Endothelial cell of umbilical vein (primary cell): ENCODE measurements around the gene APBB2. TPM values are rescaled to one million over a fixed set of nuclear protein-coding genes. Genes with fewer than 3 reads are reported as not detected.

Experiments used
- BruUV-seq: library from RNA; stranded (reverse); fragments of 400-500 nt; replicated peaks from 2 replicates; lab custom pipeline; 2021; lab: Mats Ljungman, UMichigan
- CTCF ChIA-PET: fragments of 300-600, 350-600 bp; sonication (Branson Sonifier 250); formaldehyde crosslinking; loops from one replicate; lab custom pipeline; 2021; ENCODE audit warnings: antibody characterized with exemption, inconsistent platforms; lab: Charles Lee
- POLR2A ChIA-PET: fragments of 300-600, 350-600 bp; sonication (Branson Sonifier 250); formaldehyde crosslinking; loops from one replicate; lab custom pipeline; 2021; ENCODE audit warnings: antibody characterized with exemption, inconsistent platforms; lab: Charles Lee
- DNase-seq: peaks from one replicate; pipeline ENCODE4 v3.0.0-alpha.2; 2011; ENCODE audit warnings: low read depth, low spot score
- FAIRE-seq: peaks from 2 replicates; lab custom pipeline; 2011; peaks lifted over from hg19 to GRCh38; lab: Jason Lieb, UNC
- H2AFZ ChIP-seq: 2 replicates; pipeline ENCODE4 v1.6.0; 2012; ENCODE audit warnings: low read depth, low read length, control low read depth, inconsistent platforms
- H3K27ac ChIP-seq: 2 replicates; pipeline ENCODE4 v1.5.1; 2011; ENCODE audit warnings: low read depth, mild to moderate bottlenecking, control low read depth, low read length, moderate library complexity; ENCODE audit not compliant: insufficient read depth
- H3K27me3 ChIP-seq, 2 experiments: 2 replicates each; pipeline versions ENCODE4 v1.6.0 to v1.6.1; 2011; ENCODE audit warnings: low read length in 2 of 2, mixed read lengths in 1 of 2; ENCODE audit not compliant: control insufficient read depth in 2 of 2, insufficient read depth in 2 of 2
- H3K36me3 ChIP-seq, 2 experiments: 2 replicates in 1 of 2; 3 replicates in 1 of 2; pipeline ENCODE4 v1.5.1; 2011; ENCODE audit warnings: low read length in 2 of 2, mild to moderate bottlenecking in 1 of 2, moderate library complexity in 1 of 2; ENCODE audit not compliant: control insufficient read depth in 2 of 2, insufficient read depth in 2 of 2; ENCODE audit errors: extremely low read depth in 1 of 2
- H3K4me1 ChIP-seq: 3 replicates; pipeline ENCODE4 v1.5.1; 2011; ENCODE audit warnings: mild to moderate bottlenecking, low read length; ENCODE audit not compliant: control insufficient read depth, insufficient read depth; ENCODE audit errors: extremely low read depth
- H3K4me2 ChIP-seq: 2 replicates; pipeline ENCODE4 v1.6.1; 2011; ENCODE audit warnings: low read length, control low read depth, mixed read lengths; ENCODE audit not compliant: insufficient read depth
- H3K4me3 ChIP-seq, 3 experiments: fragments of 200-600 bp in 1 of 3; sonication (generic), shearing (Covaris generic) in 1 of 3; replicated peaks in 1 of 3; 2 replicates each; pipeline ENCODE4 v1.5.1; 2011 to 2016; ENCODE audit warnings: control low read depth in 3 of 3, low read length in 3 of 3, mild to moderate bottlenecking in 2 of 3, inconsistent platforms in 1 of 3, low read depth in 1 of 3, moderate library complexity in 1 of 3; ENCODE audit not compliant: insufficient read depth in 1 of 3
- H3K79me2 ChIP-seq: 2 replicates; pipeline ENCODE4 v1.6.0; 2012; ENCODE audit warnings: low read length, inconsistent platforms; ENCODE audit not compliant: control insufficient read depth, insufficient read depth
- H3K9ac ChIP-seq: replicated peaks from 2 replicates; pipeline ENCODE3; 2011; ENCODE audit warnings: low read length, control low read depth; ENCODE audit not compliant: insufficient read depth; ENCODE audit errors: extremely low read depth
- H3K9me1 ChIP-seq: replicated peaks from 3 replicates; pipeline ENCODE4 v1.6.0; 2011; ENCODE audit warnings: mild to moderate bottlenecking, low read length; ENCODE audit not compliant: control insufficient read depth, insufficient read depth; ENCODE audit errors: extremely low read depth
- H3K9me3 ChIP-seq: replicated peaks from 2 replicates; pipeline ENCODE4 v1.5.1; 2012; ENCODE audit warnings: low read length, inconsistent platforms; ENCODE audit not compliant: control insufficient read depth, insufficient read depth
- H4K20me1 ChIP-seq: replicated peaks from 2 replicates; pipeline ENCODE3; 2011; ENCODE audit warnings: mild to moderate bottlenecking, low read length; ENCODE audit not compliant: control insufficient read depth, insufficient read depth; ENCODE audit errors: extremely low read depth
- CTCF ChIP-seq, 2 donors: IDR thresholded peaks; 1 replicate in 1 of 2; 2 replicates in 1 of 2; pipeline ENCODE4 v1.5.1; 2011; ENCODE audit warnings: low read length in 2 of 2, mild to moderate bottlenecking in 2 of 2, moderate library complexity in 2 of 2, control low read depth in 1 of 2, inconsistent platforms in 1 of 2, low read depth in 1 of 2; ENCODE audit not compliant: insufficient read depth in 1 of 2; ENCODE audit errors: extremely low read depth in 1 of 2
- EZH2 ChIP-seq: IDR thresholded peaks from 2 replicates; pipeline ENCODE4 v1.6.1; 2012; ENCODE audit warnings: borderline replicate concordance, low read depth, mild to moderate bottlenecking, moderate library complexity, low read length, inconsistent platforms; ENCODE audit not compliant: severe bottlenecking
- FOS ChIP-seq: IDR thresholded peaks from 2 replicates; pipeline ENCODE4 v1.6.1; 2011; ENCODE audit warnings: mild to moderate bottlenecking, low read length, moderate library complexity, borderline replicate concordance; ENCODE audit not compliant: insufficient read depth
- JUN ChIP-seq: IDR thresholded peaks from 2 replicates; pipeline ENCODE4 v1.6.1; 2011; ENCODE audit warnings: borderline replicate concordance, low read depth; ENCODE audit not compliant: insufficient read length, insufficient read depth
- MAX ChIP-seq: IDR thresholded peaks from 2 replicates; pipeline ENCODE4 v1.6.1; 2011; ENCODE audit not compliant: insufficient read depth, insufficient read length
- MYC ChIP-seq: IDR thresholded peaks from one replicate; pipeline ENCODE4 v1.6.1; 2011; ENCODE audit warnings: mild to moderate bottlenecking, low read depth, low read length
- POLR2AphosphoS5 ChIP-seq: IDR thresholded peaks from 2 replicates; pipeline ENCODE4 v1.6.1; 2012; ENCODE audit warnings: low read depth, mild to moderate bottlenecking, control low read depth, low read length, moderate library complexity; ENCODE audit not compliant: insufficient read depth
- dilution Hi-C: fragments of 300-500 bp; cut with MboI; formaldehyde crosslinking; loops from one replicate; pipeline ENCODE4 v1.15.0; 2019; ENCODE audit warnings: low sequenced_read_pairs; ENCODE audit not compliant: extremely low pct_ligation_motif_present
- intact Hi-C: fragments of 100-400 bp; cut with micrococcal nuclease; formaldehyde crosslinking; loops from one replicate; pipeline ENCODE4 v1.10.0; 2022
- polyA plus RNA-seq, 4 experiments: library from polyadenylated mRNA; depleted of rRNA in 3 of 4; stranded (reverse) in 3 of 4; unstranded in 1 of 4; fragments of >200 nt; gene quantifications; 2 replicates each; pipeline versions ENCODE4 v1.2.1 to v1.2.3, GENCODE V29; 2011 to 2012; ENCODE audit warnings: missing spikeins in 1 of 4
- total RNA-seq: library from RNA; stranded (reverse); gene quantifications from 2 replicates; pipeline ENCODE4 v1.2.3, GENCODE V29; 2021

The APBB2 gene
- total and polyA plus RNA-seq, 2 donors (not counting 3 experiments of a cell fraction or from before 2014, with no cell fraction given): 79.8 to 124 TPM

DNA sequence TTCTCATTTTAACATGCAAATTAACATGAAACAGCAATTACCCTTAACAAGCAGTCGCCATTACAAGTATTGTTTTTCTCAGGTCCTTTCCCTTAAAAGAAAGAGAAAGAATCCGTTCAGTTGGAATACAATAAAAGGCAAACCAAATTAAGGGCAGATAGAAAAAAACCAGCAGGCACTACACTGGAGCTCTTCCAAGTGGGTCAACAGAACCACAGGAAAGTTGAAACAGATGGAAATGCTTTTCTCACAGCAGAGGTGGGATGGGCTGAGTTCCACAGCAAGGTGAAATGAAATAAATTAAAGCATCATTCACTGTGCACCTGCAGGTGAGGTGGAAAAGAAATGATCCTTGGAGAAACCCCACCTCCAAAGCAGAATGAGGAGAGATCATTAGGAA, 102.6 kb downstream of the APBB2 start:
- no peak for FAIRE-seq
- BruUV-seq: no TSS peak
- Histone ChIP-seq H3K4me2 (no peak overlapping the region), H3K9ac (no peak overlapping the region), H3K9me3 (no peaks in the 10 kb centered on the region), H4K20me1 (peaks cover 4% of the 10 kb centered on the region), H3K9me1 (no peaks in the 10 kb centered on the region), H3K4me3 (no peak overlapping the region), H3K79me2 (peaks cover 79% of the 10 kb centered on the region), H3K27ac (no peak overlapping the region), H3K36me3 (no peaks in the 10 kb centered on the region), H3K27me3 (no peaks in the 10 kb centered on the region), H3K4me1 (peaks cover 2% of the 10 kb centered on the region), H2AFZ (no peak overlapping the region)
- CTCF ChIA-PET: no interaction called here
- TF ChIP-seq CTCF (IDR thresholded peaks at IDR 0.05; ENCODE audit: extremely low read depth in 1 of 2, insufficient read depth in 1 of 2, low read depth in 1 of 2, low read length in 2 of 2) (no peak), POLR2AphosphoS5 (no peak), MYC (no peak), FOS (no peak), MAX (no peak), JUN (no peak), EZH2 (no peak)
- dilution Hi-C loops: no loop called here
- DNase-seq: no peak
- intact Hi-C loops: no loop called here
- POLR2A ChIA-PET: no interaction called here
